NCI-H1694 (cell line): Measurements from ENCODE around the gene PCDHGA3.
"Not testable (repeated sequence)": the region's sequence is repeated elsewhere in the genome, so short reads cannot be mapped to it uniquely, and the experiment has no call there.

ENCODE experiments used
- DNase-seq: peaks from one replicate; lab custom pipeline; 2025; lab: John Stamatoyannopoulos, UW

The PCDHGA3 gene

DNA sequence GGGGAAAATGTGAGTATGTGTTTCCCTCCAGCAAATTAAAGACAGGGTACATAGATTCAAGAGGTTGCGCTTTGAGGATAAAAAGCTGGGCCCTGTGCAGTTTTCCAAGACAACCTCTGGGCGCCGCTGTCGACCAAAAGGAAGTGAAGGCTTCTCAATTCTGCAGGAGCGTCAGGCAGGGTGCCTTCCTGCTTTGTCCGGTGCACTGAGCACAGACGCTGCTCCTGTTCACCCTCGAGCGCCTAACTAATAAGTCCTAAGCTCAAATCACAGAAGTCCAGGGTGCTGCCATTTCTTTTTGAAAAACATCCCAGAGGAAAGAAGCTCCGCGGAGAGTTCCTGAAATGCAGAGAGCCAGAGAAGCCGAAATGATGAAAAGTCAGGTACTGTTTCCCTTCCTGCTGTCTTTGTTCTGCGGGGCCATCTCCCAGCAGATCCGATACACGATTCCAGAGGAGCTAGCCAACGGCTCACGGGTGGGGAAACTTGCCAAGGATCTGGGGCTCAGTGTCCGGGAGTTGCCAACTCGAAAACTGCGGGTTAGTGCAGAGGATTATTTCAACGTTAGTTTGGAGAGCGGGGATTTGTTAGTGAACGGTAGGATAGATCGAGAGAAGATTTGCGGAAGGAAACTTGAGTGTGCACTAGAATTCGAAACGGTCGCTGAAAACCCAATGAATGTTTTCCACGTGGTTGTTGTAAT lies 6.4 kb downstream of the PCDHGA3 start, which contains the start of gene PCDHGB1:
PCDHGB1 (plus strand) TSS at position 183 of the 703 bp plus-strand sequence; CDS start at position 345, 162 bp downstream.
- DNase-seq: peak; percentile 41

GRCh38 chr5:141351591-141351990 lies 8.0 kb downstream of the PCDHGA3 start:
- DNase-seq: no peak

- no peak for DNase-seq
Observed at GRCh38 chr5:141354900-141355469, 11.4 kb downstream of the PCDHGA3 start, which contains the start of gene PCDHGA4. Gene PCDHGA4, plus strand, starts transcription at chr5:141355021. Its CDS starts 87 bp downstream, at chr5:141355108.

- DNase-seq: no peak
Observed at GRCh38 chr5:141355641-141356040, 12.0 kb downstream of the PCDHGA3 start.

DNA sequence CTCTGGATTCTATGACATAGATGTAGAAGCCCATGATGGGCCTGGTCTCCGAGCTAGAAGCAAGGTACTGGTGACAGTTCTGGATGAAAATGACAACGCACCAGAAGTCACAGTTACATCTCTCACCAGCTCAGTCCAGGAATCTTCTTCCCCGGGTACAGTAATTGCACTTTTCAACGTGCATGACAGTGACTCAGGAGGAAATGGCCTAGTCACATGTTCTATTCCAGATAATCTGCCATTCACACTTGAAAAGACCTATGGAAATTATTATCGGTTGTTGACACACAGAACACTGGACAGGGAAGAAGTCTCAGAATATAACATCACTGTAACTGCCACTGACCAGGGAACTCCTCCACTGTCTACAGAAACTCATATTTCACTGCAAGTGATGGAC lies 12.5 kb downstream of the PCDHGA3 start:
- no peak for DNase-seq

DNA sequence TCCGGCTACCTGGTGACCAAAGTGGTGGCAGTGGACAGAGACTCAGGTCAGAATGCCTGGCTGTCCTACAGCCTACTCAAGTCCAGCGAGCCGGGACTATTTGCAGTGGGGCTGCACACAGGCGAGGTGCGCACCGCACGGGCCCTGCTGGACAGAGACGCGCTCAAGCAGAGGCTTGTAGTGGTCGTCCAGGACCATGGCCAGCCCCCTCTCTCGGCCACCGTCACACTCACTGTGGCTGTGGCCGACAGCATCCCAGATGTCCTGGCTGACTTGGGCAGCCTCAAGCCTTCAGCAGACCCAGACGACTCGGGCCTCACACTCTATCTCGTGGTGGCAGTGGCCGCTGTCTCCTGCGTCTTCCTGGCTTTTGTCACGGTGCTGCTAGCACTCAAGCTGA lies 13.3 kb downstream of the PCDHGA3 start:
- no peak for DNase-seq

- peak; percentile 1 for DNase-seq
Observed at GRCh38 chr5:141359790-141360426, 16.3 kb downstream of the PCDHGA3 start, which contains the start of gene PCDHGB2. Gene PCDHGB2, plus strand, starts transcription at chr5:141359994. Its CDS starts 142 bp downstream, at chr5:141360136.

DNA sequence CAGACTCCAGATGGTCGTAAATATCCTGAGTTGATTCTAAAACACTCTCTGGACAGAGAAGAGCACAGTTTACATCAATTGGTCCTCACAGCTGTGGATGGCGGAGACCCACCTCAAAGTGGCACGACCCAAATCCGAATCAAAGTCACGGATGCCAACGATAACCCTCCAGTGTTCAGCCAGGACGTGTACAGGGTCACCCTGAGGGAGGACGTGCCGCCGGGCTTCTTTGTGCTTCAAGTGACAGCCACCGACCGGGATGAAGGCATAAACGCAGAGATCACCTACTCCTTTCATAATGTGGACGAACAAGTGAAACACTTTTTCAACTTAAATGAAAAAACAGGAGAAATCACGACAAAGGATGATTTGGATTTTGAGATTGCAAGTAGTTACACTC lies 17.1 kb downstream of the PCDHGA3 start:
- no peak for DNase-seq

DNA sequence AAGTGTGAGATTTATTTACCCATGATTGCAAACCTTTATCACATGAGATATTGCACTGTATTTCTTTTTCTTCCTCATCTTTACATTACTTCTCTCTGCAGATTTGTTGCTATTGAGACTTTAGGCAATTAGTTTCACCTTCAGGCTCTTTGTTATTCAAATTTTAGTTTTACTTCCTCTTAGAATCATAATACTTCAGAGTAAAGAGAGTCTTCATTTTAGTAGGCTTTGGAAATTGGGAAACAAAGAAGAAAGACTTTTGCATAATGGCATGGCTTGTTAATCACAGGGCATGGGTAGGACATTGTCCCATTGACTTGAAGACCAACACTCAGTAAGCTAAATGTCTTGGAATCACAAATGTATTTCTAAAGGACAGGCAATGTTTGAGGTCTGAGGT lies 19.1 kb downstream of the PCDHGA3 start:
- no peak for DNase-seq

DNA sequence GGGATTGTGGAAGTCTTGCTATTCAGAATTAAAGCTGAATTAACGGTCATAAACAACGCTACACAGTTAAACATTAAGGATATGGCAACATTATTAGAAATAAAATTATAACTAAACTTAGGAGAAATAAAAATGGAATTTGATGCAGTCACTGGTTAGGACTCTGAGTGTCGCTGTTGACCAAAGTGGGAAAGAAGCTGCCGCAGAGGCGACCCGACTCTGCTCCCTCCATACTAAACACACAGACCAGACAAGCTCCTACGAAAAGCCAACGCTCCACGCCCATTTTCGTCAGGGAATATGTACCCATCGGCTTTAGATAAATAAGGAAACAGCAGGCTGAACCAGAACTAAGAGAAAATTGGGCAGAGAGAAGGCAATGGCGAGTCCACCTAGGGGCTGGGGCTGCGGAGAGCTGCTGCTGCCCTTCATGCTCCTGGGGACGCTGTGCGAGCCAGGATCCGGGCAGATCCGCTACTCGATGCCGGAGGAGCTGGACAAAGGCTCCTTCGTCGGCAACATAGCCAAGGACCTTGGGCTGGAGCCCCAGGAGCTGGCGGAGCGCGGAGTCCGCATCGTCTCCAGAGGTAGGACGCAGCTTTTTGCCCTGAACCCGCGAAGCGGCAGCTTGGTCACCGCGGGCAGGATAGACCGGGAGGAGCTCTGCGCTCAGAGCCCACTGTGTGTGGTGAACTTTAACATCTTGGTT lies 20.5 kb downstream of the PCDHGA3 start, which contains the start of gene PCDHGA5:
PCDHGA5 (plus strand) TSS at position 211 of the 709 bp plus-strand sequence; CDS start at position 380, 169 bp downstream.
- DNase-seq: no peak

GRCh38 chr5:141366016-141366896 lies 22.6 kb downstream of the PCDHGA3 start:
- DNase-seq: no peak

DNA sequence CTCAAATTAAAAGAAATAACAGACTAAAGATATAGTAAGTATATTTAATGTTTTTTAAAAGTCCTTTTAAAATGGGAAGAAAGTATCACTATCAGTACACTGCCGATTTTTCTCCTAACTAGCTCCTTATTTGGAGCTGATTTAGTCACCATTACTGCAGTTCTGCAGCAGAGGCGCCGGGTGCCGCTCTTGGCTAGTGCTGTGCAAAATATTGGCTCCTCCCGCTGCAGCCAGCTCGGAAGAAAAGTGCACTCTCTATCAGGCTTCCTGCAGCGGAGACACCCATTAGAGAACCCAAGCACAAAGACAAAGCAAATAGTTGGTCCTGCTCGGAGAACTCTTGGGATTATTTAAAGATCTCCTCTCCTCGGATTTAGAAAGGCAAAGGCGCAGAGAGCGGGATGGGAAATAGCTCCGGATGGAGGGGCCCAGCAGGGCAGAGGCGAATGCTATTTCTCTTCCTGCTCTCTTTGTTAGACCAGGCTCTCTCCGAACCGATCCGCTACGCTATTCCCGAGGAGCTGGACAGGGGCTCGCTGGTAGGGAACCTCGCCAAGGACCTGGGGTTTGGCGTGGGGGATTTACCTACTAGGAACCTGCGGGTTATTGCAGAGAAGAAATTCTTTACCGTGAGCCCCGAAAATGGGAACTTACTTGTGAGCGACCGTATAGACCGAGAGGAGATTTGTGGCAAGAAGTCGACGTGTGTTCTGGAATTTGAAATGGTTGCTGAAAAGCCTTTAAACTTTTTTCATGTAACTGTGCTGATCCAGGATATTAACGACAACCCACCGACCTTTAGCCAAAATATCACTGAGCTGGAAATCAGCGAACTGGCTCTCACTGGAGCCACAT lies 26.6 kb downstream of the PCDHGA3 start, which contains the start of gene PCDHGB3:
PCDHGB3 (plus strand) TSS at position 249 of the 855 bp plus-strand sequence; CDS start at position 402, 153 bp downstream.
- DNase-seq: no peak

GRCh38 chr5:141371572-141372475 lies 28.2 kb downstream of the PCDHGA3 start:
- DNase-seq: no peak

- no peak for DNase-seq
Observed at GRCh38 chr5:141373673-141374317, 30.2 kb downstream of the PCDHGA3 start, which contains the start of gene PCDHGA6. Gene PCDHGA6, plus strand, starts transcription at chr5:141373891. Its CDS starts 193 bp downstream, at chr5:141374084.

DNA sequence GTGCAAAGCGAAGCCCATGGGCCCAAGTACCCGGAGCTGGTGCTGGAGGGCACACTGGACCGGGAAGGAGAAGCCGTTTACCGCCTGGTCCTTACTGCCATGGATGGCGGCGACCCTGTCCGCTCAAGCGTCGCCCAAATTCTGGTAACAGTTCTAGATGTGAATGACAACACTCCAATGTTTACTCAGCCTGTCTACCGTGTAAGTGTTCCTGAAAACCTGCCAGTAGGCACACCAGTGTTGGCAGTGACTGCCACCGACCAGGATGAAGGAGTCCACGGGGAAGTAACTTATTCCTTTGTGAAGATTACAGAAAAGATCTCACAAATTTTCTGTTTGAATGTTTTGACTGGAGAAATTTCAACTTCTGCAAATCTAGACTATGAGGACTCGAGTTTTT lies 31.0 kb downstream of the PCDHGA3 start:
- DNase-seq: no peak

GRCh38 chr5:141375444-141376155 lies 32.0 kb downstream of the PCDHGA3 start:
- DNase-seq: not testable (repeated sequence)

DNA sequence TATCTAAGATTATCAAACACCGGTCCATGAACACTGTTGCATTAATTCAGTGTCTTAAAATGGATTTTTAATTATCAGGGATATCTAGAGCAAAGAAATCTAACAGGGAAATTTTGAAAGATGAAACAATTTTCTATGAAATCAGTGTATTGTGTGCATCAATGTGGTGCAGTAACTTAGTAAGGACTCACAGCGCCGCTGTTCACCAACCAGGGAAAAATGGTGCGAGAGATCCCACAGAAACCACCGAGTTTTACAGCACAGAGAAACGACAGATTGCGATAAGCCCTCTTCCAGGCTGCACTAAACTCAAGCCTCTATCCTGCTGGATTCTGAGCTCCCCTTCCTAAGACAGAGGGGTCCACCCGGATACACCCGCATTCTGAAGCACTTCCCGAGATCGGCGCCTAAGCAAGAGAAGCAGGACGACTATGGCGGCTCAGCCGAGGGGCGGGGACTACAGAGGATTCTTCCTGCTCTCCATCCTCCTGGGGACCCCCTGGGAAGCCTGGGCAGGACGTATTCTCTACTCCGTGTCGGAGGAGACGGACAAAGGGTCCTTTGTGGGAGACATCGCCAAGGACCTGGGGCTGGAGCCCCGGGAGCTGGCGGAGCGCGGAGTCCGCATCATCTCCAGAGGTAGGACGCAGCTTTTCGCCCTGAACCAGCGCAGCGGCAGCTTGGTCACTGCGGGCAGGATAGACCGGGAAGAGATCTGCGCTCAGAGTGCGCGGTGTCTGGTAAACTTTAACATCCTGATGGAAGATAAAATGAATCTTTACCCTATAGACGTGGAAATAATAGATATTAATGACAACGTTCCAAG lies 39.1 kb downstream of the PCDHGA3 start, which contains the start of gene PCDHGA7:
PCDHGA7 (plus strand) TSS at position 274 of the 826 bp plus-strand sequence; CDS start at position 432, 158 bp downstream.
- no peak for DNase-seq
